GM10248 (cell line): ENCODE results near the gene SOX30.

Experiments
- CTCF ChIA-PET: fragments of 300-600 bp; sonication (Branson Sonifier 250); formaldehyde crosslinking; extraction: SDS; loops from one replicate; lab custom pipeline; 2021; ENCODE audit warnings: antibody characterized with exemption; lab: Yijun Ruan, JAX
- POLR2A ChIA-PET: fragments of 350-650 bp; sonication (Branson Sonifier 250); formaldehyde crosslinking; extraction: SDS; loops from one replicate; lab custom pipeline; 2020; ENCODE audit warnings: antibody characterized with exemption; lab: Yijun Ruan, JAX
- DNase-seq: peaks from one replicate; pipeline ENCODE4 v3.0.0; 2012; ENCODE audit errors: extremely low spot score
- TF ChIP-seq, protein P1 (sequence below): IDR thresholded peaks from 2 replicates; pipeline ENCODE4 v1.5.1; 2012; ENCODE audit warnings: mild to moderate bottlenecking, low read depth; ENCODE audit errors: extremely low read depth, missing control alignments, control extremely low read depth

SOX30 gene

DNA sequence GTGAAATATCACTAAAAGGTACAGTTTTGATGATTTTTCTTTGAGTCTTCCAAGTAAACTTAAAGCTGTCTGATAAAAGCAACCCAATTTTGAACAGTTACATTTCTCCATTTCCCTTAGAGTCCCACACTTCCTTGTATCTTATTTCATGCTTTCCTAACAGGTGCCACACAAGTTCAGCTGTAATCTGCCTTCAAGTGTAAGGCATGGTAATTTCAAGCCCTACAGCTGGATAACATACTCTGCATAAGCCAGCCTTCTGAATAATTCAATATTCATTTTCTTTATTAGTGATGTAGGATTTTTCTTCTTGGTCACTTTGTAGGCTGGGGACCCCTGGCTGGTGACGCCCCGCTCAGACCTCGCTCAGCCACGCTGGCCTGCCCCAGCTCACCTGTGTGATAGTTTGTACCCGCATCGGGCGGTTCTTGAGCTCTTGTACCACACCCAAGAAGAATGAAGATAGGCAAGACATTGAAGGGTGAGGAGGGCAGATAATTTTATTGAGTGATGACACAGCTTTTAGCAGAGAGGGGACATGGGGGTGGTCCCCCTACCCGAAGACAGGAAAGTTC is 34.0 kb downstream of the SOX30 start:
- TF ChIP-seq, protein P1, sequence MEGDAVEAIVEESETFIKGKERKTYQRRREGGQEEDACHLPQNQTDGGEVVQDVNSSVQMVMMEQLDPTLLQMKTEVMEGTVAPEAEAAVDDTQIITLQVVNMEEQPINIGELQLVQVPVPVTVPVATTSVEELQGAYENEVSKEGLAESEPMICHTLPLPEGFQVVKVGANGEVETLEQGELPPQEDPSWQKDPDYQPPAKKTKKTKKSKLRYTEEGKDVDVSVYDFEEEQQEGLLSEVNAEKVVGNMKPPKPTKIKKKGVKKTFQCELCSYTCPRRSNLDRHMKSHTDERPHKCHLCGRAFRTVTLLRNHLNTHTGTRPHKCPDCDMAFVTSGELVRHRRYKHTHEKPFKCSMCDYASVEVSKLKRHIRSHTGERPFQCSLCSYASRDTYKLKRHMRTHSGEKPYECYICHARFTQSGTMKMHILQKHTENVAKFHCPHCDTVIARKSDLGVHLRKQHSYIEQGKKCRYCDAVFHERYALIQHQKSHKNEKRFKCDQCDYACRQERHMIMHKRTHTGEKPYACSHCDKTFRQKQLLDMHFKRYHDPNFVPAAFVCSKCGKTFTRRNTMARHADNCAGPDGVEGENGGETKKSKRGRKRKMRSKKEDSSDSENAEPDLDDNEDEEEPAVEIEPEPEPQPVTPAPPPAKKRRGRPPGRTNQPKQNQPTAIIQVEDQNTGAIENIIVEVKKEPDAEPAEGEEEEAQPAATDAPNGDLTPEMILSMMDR = no peak
- DNase-seq = no peak
- POLR2A ChIA-PET = interaction anchor here (0.6 kb wide), 1 partner anchor 102 kb away, joined by 6 read pairs; no protein-coding TSS in a partner anchor
- CTCF ChIA-PET = interaction anchor here (1.1 to 3.5 kb wide), 6 partner anchors 10 to 101 kb away, joined by 4 to 14 read pairs (median 8); no protein-coding TSS in a partner anchor

- DNase-seq = no peak
- ChIA-PET CTCF (interaction anchor here (1.0 to 3.5 kb wide), 4 partner anchors 9 to 33 kb away, joined by 3 to 14 read pairs (median 3); no protein-coding TSS in a partner anchor), POLR2A (no interaction called here)
- TF ChIP-seq, protein P1 = no peak
These were observed 35.5 kb downstream of the SOX30 start for GRCh38 chr5:157616785-157617184.

- DNase-seq = no peak
- TF ChIP-seq, protein P1 = no peak
- POLR2A ChIA-PET = interaction anchor here (0.7 kb wide), 1 partner anchor 134 kb away, joined by 3 read pairs; no protein-coding TSS in a partner anchor
- CTCF ChIA-PET = interaction anchor here (0.6 to 2.9 kb wide), 10 partner anchors 9 to 137 kb away, joined by 3 to 11 read pairs (median 4); partner anchors contain the start of gene LSM11
These were observed 38.6 kb downstream of the SOX30 start for GRCh38 chr5:157613385-157614245.

DNA sequence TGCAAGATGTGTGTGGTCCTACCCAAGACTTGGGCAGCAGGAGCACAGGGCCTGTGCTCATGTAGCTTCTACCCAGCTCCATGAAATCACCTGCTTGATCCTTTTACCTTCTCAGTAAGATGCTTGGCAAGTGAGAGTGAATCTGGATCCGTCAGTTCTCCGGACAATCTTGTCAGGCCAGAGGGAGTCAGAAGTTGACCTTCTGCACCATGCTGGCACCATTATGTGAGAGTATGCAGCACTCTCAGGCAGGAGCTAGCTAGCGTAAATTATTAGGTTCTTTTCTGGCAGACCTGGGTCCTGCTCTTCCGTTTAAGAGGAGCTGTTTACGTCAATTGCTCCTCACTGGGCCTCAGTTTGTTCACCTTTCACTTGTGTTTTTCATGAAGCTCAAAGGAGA is 39.7 kb downstream of the SOX30 start:
- DNase-seq = no peak
- TF ChIP-seq, protein P1 = no peak
- CTCF ChIA-PET = interaction anchor here (1.0 to 2.9 kb wide), 7 partner anchors 10 to 131 kb away, joined by 3 to 11 read pairs (median 4); partner anchors contain the start of gene LSM11
- POLR2A ChIA-PET = interaction anchor here (0.7 kb wide), 1 partner anchor 133 kb away, joined by 3 read pairs; no protein-coding TSS in a partner anchor

GRCh38 chr5:157611571-157612476 is 40.4 kb downstream of the SOX30 start:
- CTCF ChIA-PET = interaction anchor here (1.5 to 2.9 kb wide), 6 partner anchors 11 to 132 kb away, joined by 3 to 11 read pairs (median 6); partner anchors contain the start of gene LSM11
- TF ChIP-seq, protein P1 = no peak
- peak; percentile 34 for DNase-seq
- POLR2A ChIA-PET = no interaction called here
